Dedifferentiated amniotic fluid mesenchymal stem cell (primary cell): ENCODE data around the gene ADCY10.
"Not testable (repeated sequence)": the region's sequence is repeated elsewhere in the genome, so short reads cannot be mapped to it uniquely, and the experiment has no call there.

Source experiments
- DNase-seq: peaks from one replicate; pipeline ENCODE4 v3.0.0-alpha.2; 2016; ENCODE audit errors: extremely low spot score

Gene ADCY10

DNA sequence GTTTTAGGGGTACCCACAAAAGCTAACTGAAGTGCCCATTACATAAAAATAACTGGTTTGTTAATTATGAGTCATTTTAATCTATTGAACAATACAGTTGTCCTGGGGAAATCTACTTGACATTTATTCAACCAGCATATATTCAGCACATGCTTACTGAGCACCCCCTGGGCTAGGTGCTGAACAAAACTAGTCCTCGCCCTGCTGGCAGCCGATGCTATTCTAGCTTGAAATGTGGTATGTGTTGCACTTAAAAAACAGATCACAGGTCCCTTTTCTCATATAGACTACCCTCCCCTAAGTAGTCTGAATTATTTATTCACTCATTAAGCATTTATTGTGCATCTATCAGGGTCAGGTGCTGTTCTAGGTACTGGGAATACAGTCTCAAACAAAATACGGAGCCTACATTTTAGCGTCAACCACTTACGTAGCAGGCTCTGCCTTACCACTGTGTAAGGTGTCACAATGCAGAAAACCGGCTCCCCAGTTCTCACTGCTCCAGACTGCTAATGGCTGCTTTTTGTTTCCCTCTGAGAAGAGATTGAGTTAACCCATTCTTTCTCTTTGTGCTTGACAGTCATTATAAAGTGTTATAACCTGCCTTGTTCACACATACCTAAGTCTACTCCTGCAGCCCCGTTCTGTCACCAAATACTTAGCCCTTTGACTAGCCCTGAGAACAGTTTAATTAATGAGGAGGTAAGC, 57.1 kb downstream of the ADCY10 start:
- DNase-seq = no peak

DNA sequence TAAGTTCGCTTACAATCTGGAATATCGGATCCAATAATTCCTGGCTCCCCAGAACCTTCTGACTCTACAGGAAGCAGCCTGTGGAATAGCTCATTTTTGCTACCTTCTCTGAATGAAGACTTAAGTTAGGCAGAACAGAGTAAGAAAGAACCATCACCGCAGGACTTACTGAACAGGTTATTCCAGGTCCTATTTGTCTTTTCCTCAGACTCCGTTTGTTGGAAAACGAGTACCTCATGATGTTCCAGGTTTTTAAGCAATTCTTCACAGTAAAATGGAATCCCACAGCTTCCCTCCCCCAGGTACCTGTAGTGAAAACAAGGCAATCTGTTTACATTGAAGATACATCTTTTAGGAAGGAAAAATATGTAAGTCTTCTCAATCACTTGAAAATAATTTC, 59.8 kb downstream of the ADCY10 start:
- no peak for DNase-seq

DNA sequence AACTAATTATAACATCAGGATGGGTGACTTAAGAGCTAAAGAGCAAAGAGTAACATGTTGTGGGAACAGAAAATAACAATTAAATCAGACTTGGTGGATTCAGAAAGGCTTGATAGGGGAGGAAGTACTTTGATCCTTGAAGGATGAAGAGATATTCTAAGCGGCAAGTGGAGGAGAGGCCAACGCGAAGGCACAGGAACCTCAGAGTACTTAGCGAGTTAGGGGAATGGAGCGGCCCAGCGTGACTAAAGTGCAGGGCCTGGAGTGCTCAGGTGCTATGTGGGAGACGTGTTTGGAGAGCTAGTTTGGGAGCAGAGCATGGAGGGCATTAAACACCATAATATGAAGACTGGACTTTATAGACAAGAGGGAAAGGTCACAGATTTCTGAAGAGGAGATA, 64.3 kb downstream of the ADCY10 start:
- DNase-seq = no peak

- no peak for DNase-seq
Observed at GRCh38 chr1:167842872-167843271, 71.1 kb downstream of the ADCY10 start.

DNA sequence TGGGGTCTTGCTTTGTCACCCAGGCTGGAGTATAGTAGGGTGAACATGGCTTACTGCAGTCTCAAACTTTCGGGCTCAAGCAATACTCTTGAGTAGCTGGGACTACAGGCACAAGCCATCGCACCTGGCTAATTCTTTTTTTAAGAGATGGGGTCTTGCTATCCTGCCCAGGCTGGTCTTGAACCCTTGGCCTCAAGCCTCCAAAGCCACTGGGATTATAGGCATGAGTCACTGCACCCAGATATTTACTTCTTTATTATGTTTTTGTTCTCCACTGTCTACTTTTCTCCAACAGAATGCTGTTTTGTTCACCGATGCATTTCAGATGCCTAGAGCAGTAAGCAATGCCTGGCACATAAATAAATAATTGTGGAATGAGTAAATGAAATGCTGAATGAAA, 72.4 kb downstream of the ADCY10 start:
- no peak for DNase-seq

- no peak for DNase-seq
Observed at GRCh38 chr1:167839009-167839408, 74.9 kb downstream of the ADCY10 start.

- DNase-seq = no peak
Observed at GRCh38 chr1:167837326-167837725, 76.6 kb downstream of the ADCY10 start.

- DNase-seq = no peak
Observed at GRCh38 chr1:167836197-167836596, 77.7 kb downstream of the ADCY10 start.

- DNase-seq = no peak
Observed at GRCh38 chr1:167833904-167834303, 80.0 kb downstream of the ADCY10 start.

DNA sequence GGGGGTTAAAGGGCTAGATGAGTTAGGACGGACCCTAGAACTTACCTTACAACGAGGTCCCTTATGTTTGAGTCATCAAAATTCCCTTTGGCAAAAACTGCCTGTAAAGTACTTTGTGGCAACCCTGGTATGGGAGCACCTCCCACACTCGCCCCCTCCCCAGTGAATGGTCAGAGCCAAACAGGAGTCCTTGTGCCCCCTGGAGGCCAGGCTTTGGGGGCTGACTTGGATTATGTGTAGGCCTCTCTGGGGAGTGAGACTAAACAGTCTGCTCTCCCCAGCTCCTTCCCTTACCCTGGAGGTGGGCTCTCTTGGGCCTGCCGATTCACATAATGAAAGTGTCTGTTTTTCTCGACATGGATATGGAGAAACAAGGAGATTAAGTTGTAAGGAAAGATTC, 81.2 kb downstream of the ADCY10 start:
- no peak for DNase-seq

- not testable (repeated sequence) for DNase-seq
Observed at GRCh38 chr1:167830668-167831067, 83.3 kb downstream of the ADCY10 start.

GRCh38 chr1:167829868-167830267, 84.1 kb downstream of the ADCY10 start:
- no peak for DNase-seq

DNA sequence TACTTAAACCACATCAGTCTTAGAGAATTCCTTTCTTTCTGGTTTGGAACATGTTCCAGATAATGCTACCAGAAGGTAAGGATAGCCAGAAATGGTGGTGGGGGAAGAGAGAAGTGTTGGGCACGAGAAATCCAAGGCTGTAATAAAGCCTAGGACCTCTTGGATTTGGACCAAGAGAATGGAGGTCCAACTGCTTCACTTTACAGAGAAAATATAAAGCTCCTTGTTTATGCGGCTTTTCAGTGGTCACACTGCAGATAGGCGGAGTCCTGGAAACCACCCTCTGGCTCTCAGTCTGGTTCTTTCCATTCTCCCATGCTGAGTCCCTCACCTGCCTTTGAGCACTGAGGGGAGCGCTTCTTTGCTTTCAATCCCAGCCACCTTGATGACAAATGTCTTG, 87.8 kb downstream of the ADCY10 start:
- no peak for DNase-seq

GRCh38 chr1:167825419-167826079, 88.4 kb downstream of the ADCY10 start:
- DNase-seq = peak; percentile 38

- DNase-seq = no peak
Observed at GRCh38 chr1:167824163-167824794, 89.7 kb downstream of the ADCY10 start.

DNA sequence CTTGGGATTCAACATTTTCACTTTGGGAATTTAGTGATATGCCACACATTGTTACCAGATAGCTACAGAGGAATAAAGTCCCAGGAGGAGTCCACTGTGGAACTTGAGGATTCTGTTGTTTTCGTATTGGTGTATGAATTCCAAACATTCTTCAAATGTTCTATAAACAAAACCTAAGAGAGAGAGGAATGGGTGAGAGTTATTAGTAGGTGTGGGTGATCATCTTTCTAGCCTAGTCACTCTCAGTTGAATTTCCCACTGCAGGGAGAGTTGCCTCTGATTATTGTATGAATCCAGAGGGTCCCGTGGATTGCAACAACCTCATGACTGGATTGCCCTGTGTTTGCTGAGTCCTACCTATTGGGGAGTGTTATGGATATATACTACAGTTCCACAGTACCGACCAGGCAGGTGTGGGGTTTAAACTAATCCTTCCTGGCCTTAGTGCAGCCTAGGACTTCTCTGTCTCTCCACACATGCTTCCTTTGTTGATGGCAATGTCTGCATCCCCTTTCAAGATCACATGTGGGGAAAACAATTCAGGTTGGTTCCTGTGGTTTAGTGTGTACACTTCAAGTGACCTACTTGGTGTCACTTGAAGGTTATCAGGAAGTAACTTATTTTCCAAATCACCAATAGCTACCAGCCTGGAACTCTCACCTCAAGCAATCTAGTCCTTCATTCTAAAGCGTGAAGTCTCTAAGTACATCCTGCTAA, 91.8 kb downstream of the ADCY10 start:
- no peak for DNase-seq

GRCh38 chr1:167821356-167821685, 92.6 kb downstream of the ADCY10 start:
- no peak for DNase-seq

DNA sequence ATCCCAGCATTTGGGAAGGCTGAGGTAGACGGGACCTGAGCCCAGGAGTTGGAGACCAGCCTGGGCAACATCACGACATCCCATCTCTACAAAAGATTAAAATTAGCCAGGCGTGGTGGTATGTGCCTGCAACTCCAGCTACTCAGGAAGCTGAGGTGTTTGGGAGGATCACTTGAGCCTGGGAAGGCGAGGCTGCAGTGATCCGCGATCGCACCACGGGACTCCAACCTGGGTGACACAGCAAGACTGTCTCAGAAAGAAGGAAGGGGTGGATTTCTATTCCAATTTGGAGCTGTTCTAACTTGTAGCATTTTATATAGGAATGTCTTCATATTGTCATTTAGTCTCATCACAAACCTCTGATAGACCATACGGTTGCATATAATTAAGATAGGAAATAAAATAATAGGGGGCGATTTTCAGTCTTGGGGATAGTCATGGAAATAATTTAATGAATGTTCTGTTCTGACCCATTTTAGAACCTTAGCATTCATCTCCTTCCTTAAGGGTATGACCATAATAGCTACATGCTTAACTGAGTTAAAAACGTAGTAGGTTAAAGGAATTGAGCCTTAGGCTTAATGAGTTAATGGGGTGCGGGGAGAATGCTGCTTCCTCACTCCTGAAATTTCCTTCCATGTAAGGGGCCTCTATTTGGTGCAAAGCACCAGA, 93.1 kb downstream of the ADCY10 start:
- no peak for DNase-seq

GRCh38 chr1:167819849-167820683, 93.9 kb downstream of the ADCY10 start:
- DNase-seq = peak; percentile 92

GRCh38 chr1:167815650-167816049, 98.3 kb downstream of the ADCY10 start:
- DNase-seq = no peak

DNA sequence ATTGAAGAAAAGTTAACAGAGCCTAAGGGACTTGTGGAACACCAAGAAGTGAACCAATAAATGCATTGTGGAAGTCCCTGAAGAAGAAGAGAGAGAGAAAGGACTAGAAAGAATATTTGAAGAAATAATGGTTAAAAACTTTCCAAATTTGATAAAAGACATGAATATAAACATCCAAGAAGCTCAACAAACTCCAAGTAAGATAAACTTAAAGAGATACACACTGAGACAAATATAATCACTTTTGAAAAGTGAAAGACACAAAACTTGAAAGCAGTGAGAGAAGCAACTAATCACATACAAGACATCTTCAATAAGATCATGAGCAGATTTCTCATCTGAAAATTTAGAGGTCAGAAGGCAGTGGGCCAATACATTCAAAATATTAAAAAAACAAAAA, 101.0 kb downstream of the ADCY10 start:
- no peak for DNase-seq
